DMS 273 (cell line): ENCODE data around the gene SPATA4.
"Not testable (repeated sequence)": the region's sequence is repeated elsewhere in the genome, so short reads cannot be mapped to it uniquely, and the experiment has no call there.

Experiments used
- DNase-seq: peaks from one replicate; lab custom pipeline; 2025; ENCODE audit not compliant: unreplicated experiment; lab: John Stamatoyannopoulos, UW

Gene SPATA4

DNA sequence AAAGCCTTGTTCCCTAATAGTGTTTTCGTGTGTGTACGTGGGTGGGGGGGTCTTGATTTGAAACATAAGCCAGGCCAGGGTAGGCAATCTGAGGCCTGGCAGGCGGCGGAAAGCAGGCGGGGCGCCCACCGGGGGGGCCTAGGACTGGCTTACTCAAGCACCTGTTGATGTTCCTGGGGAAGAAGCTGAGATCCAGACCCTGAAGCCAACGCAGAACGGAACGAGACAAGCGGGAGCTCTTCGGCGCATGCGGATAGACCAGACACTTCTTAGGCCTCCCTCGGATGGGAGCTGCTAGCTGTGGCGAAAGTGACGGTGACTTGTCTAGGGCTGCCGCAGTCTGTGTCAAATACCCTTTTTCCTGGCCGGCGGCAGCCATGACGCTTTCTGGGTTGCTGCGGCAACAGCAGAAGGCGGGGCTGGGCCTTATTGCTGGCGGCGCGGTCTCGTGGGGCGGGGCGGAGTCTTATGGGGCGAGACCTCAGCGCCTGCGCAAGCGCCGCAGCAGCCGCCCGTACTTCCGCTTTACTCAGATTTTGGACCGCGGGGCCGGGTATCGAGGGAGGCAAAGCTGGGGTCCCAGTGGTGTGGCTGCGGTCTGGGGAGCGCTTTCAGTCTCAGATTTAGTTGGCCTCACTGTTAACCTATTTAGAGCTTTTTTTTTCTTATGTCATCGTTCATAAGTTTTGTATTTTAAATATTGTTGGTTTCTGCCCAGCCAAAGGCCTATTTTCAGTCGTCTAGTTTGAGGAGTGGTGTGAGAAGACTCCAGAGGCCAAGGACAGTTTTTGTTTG is at the start of gene SPATA4:
Gene SPATA4 (minus strand): TSS at position 402 of the 795 bp plus-strand sequence. CDS start 23 bp downstream, at position 379.
- DNase-seq = peak; percentile 94

- DNase-seq = no peak
Observed at GRCh38 chr4:176242764-176243347, 47.5 kb upstream of the SPATA4 start.

DNA sequence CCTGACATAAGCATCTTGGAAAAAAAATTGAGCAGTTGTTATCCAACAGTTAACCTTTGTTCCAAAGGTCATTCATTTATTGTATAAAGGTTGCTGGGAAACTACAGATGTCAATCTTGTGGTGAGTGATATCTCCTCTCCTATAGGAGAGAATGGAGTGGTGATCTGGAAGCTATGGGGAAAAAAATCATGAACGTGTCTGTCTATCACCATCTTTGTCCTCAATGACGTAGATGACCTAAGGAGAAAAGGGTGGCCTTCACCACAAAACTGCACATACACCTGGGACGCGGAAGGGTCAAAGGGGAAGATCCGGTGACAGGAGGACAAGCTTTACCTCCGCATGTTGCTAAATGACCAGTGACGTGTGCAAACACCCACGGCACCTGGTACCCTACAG is 46.3 kb upstream of the SPATA4 start:
- DNase-seq = no peak

GRCh38 chr4:176238826-176239225 is 43.4 kb upstream of the SPATA4 start:
- peak; percentile 83 for DNase-seq

DNA sequence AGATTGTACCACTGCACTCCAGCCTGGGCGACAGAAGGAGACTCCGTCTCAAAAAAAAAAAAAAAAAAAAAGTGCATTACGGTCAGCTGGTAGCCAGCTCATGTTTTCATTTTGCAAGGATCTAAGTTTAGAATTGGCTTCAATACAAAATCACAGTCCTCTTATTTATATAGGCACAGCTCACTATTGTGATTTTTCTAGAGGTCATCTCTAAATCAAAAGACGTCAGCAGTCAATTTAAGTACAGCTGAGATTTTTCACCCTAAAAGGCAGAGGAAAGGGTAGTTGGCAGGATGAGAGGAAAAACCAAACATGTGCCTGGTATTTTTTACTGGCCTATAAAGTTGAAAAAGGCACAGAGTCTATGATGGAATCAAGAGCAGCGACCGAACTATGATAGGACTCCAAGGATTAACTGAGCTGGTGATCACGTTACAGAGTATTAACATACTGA is 42.8 kb upstream of the SPATA4 start:
- DNase-seq = peak; percentile 86

DNA sequence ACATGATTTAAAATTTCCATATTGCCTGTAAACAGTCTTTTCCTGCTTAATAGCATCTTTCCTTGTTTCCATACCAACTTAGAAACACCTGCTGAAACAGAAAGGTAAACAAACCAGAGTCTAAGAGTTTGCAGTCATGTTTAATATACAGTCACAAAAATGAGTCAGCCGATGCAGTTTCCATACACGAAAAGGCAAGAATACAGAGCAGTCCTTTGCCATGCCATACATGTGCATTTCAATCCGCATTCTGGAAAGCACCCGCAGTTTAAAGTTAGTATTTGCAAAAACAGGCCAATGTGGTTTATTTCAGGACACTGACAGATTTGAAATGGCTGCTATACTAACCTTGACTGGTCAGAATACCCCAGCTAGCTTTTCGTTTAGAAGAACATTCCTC is 41.6 kb upstream of the SPATA4 start:
- DNase-seq = no peak

DNA sequence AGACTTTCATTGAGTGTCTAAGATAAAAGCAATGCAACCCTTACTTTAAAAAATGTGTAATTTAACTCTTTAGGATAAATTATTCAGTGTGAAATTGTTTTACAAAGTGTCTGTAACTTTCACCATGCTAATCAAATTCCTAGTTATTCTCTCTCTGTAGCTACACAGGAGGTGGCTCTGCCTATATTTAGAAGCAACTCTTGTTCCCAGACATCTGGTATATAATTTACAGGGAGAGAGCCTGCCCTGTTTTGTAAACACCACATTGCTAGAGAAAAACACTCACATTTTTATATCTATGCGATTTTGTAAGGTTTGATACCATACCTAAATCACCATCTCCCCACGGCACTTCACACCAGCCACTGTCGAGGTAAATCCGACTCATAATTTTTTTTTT is 35.5 kb upstream of the SPATA4 start:
- peak; percentile 76 for DNase-seq

- peak; percentile 8 for DNase-seq
Observed at GRCh38 chr4:176229645-176230044, 34.3 kb upstream of the SPATA4 start.

DNA sequence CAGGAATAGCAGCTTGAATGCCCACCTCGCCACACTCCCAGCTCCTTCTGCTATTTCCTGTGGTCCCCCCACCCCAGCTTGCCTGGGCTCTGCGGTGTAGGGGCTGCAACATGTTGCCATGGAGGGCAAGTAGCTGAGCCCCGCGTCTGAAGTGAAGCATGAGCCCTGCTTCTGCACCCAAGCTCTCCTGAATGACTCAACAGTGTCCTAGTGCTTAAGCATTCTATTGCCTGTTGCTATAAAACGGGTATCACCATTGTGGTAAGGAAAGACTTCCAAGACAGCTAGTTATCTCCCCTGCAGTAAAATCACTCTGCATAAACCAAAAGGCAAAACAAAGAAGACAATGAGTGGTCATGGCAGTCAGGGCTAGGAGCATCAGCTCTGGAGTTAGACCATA is 31.4 kb upstream of the SPATA4 start:
- DNase-seq = no peak

- DNase-seq = peak; percentile 9
Observed at GRCh38 chr4:176223561-176223960, 28.2 kb upstream of the SPATA4 start.

- DNase-seq = no peak
Observed at GRCh38 chr4:176222149-176222548, 26.8 kb upstream of the SPATA4 start.

DNA sequence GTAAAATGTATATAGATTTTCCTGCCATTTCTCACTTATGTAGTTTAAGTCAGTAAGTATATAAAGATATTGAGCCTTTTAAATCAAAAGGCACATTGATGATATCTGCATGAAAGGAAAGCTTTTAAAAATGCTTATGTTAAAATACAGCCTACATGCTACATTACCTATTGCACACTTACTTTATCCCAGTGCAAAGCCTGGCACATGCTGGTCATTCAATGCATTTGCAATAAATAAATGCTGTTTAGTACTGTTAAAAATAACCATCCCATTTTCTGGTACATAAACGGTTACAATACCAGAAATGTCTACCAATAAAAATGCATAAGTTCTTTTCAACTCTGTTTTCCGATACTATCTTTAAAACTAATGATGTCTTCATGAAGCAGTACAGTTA is 22.1 kb upstream of the SPATA4 start:
- no peak for DNase-seq

DNA sequence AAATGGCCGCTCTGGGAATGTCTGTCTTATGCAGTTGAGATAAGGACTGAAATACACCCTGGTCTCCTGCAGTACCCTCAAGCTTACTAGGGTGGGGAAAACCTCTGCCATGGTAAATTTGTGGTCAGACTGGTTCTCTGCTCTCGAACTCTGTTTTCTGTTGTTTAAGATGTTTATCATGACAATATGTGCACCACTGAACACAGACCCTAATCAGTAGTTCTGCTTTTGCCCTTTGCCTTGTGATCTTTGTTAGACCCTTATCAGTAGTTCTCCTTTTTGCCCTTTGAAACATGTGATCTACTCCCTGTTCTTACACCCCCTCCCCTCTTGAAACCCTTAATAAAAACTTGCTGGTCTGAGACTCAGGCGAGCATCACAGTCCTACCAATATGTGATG is 17.0 kb upstream of the SPATA4 start:
- DNase-seq = not testable (repeated sequence)

GRCh38 chr4:176210579-176211296 is 15.4 kb upstream of the SPATA4 start:
- DNase-seq = no peak

GRCh38 chr4:176210101-176210500 is 14.7 kb upstream of the SPATA4 start:
- no peak for DNase-seq

DNA sequence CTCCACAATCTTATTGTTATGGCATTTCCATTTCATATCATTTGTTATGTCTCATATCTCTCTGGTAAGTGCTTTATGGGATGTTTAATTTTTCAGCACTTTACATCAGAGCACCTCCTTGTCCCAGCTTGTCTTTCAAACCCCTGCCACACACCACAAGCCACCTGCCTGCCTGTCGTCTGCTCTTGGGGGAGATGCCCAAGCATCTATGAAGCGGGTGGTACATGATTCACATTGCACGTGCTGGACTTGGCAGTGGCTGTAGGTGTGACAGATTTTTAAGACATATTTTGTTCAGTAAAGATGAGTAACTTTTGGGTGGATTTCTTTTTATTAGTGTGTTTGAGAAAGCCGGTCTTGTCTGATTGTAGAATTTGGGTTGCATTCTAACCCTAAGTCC is 14.2 kb upstream of the SPATA4 start:
- DNase-seq = no peak

DNA sequence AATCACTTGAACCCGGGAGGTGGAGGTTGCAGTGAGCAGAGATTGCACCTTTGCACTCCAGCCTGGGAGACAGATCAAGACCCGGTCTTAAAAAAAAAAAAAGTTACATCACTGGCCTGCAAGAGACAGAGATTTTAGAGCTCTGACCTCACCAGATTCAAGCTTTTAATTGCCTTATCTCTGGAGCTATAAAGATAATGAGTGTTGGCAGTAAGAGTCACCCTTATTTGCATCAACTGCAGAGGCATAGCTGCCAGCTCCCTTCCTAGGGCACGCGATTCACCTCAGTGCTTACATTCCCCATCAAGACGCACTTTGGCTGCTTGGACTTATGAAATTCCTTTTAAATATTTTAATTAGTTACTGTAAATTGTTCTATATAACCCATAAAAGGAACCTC is 12.5 kb upstream of the SPATA4 start:
- peak; percentile 33 for DNase-seq

GRCh38 chr4:176205299-176205698 is 9.9 kb upstream of the SPATA4 start:
- no peak for DNase-seq

DNA sequence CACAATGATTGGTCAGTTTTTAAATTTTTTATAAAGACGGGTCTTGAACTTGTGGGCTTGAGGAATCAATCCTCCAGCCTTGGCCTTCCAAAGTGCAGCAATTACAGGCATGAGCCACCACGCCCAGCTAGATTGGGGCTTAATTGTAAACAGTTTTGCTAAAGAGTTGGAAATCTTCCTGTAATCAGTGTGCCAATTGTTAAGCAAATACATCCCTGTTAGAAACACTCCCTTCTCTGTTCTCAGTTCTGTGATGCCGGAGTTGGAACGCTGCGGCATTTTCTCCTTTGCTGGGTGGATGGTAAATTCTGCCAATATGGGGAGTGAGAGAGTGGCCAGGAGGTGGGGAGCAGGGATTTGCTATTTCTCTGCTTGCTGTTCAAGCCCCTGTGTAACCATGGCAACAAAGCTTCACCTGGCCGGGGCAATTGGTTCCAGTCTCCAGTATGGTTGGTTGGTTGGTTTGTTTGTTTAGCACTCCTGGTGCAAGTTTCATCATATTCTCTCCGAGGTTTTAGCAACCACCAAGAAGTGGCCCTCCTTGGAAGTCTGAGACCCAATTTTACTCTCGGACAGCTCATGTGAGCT is 3.0 kb upstream of the SPATA4 start:
- peak; percentile 12 for DNase-seq

GRCh38 chr4:176193938-176194337 is 1.4 kb downstream of the SPATA4 start:
- no peak for DNase-seq

- DNase-seq = no peak
Observed at GRCh38 chr4:176193126-176193525, 2.3 kb downstream of the SPATA4 start.

GRCh38 chr4:176191974-176192373 is 3.4 kb downstream of the SPATA4 start:
- peak; percentile 83 for DNase-seq
